ENCODE results near the gene OR6C76.
"Not testable (repeated sequence)": the region's sequence is repeated elsewhere in the genome, so short reads cannot be mapped to it uniquely, and the experiment has no call there.

OR6C76 gene

GRCh38 chr12:55446326-55446725 lies 20.3 kb downstream of the OR6C76 start:
- Histone ChIP-seq H3K56ac (ENCODE audit: low read length) (no peak overlapping the region), H3K27ac (ENCODE audit: low read depth, low read length) (no peak overlapping the region), H4K8ac (ENCODE audit: low read depth, low read length) (no peak overlapping the region), H3K79me1 (ENCODE audit: low read length) (no peaks in the 10 kb centered on the region), H2BK15ac (replicated peaks; ENCODE audit: low read depth) (no peak overlapping the region), H3K4ac (ENCODE audit: low read depth, low read length) (no peak overlapping the region), H3K9ac (ENCODE audit: low read length) (no peak overlapping the region), H3K23ac (ENCODE audit: low read length) (no peak overlapping the region), H2BK5ac (ENCODE audit: low read length) (no peak overlapping the region), H3K4me2 (ENCODE audit: low read length) (no peak overlapping the region), H3K18ac (ENCODE audit: low read length) (no peak overlapping the region), H3K79me2 (ENCODE audit: control insufficient read depth, insufficient read depth, low read length) (no peaks in the 10 kb centered on the region), H3K27me3 (ENCODE audit: insufficient read depth, low read length, poor library complexity) (no peaks in the 10 kb centered on the region), H3K4me3 (ENCODE audit: low read length) (no peak overlapping the region), H4K5ac (ENCODE audit: low read length) (no peak overlapping the region), H3K4me1 (ENCODE audit: control insufficient read depth, low read depth, low read length) (no peaks in the 10 kb centered on the region), H2AK5ac (ENCODE audit: low read length) (no peak overlapping the region), H2BK120ac (ENCODE audit: low read depth, low read length) (no peak overlapping the region), H3K36me3 (ENCODE audit: control insufficient read depth, insufficient read depth, low read length) (no peaks in the 10 kb centered on the region)
- WGBS (ENCODE audit: extremely low coverage, insufficient coverage, low lambda C conversion rate), result no CpG with 5 or more reads among the region's 5 CpGs
- DNase-seq, result peak; percentile 11

- Histone ChIP-seq H2AK5ac (ENCODE audit: low read length) (no peak overlapping the region), H3K9ac (ENCODE audit: low read length) (no peak overlapping the region), H3K27ac (ENCODE audit: low read depth, low read length) (no peak overlapping the region), H3K4ac (ENCODE audit: low read depth, low read length) (no peak overlapping the region), H4K8ac (ENCODE audit: low read depth, low read length) (no peak overlapping the region), H2BK15ac (replicated peaks; ENCODE audit: low read depth) (no peak overlapping the region), H3K18ac (ENCODE audit: low read length) (no peak overlapping the region), H3K4me3 (ENCODE audit: low read length) (no peak overlapping the region), H3K56ac (ENCODE audit: low read length) (no peak overlapping the region), H3K23ac (ENCODE audit: low read length) (no peak overlapping the region), H2BK120ac (ENCODE audit: low read depth, low read length) (no peak overlapping the region), H3K36me3 (ENCODE audit: control insufficient read depth, insufficient read depth, low read length) (no peaks in the 10 kb centered on the region), H3K4me1 (ENCODE audit: control insufficient read depth, low read depth, low read length) (no peaks in the 10 kb centered on the region), H3K4me2 (ENCODE audit: low read length) (no peak overlapping the region), H3K79me2 (ENCODE audit: control insufficient read depth, insufficient read depth, low read length) (no peaks in the 10 kb centered on the region), H2BK5ac (ENCODE audit: low read length) (no peak overlapping the region), H3K79me1 (ENCODE audit: low read length) (no peaks in the 10 kb centered on the region), H3K27me3 (ENCODE audit: insufficient read depth, low read length, poor library complexity) (no peaks in the 10 kb centered on the region), H4K5ac (ENCODE audit: low read length) (no peak overlapping the region)
- no peak for DNase-seq
These were observed 22.8 kb downstream of the OR6C76 start for GRCh38 chr12:55448825-55449224.

- H3K9ac ChIP-seq (ENCODE audit: low read length); H3K27me3 ChIP-seq (ENCODE audit: insufficient read depth, low read length, poor library complexity); H2AK5ac ChIP-seq (ENCODE audit: low read length); H2BK5ac ChIP-seq (ENCODE audit: low read length); H3K4me1 ChIP-seq (ENCODE audit: control insufficient read depth, low read depth, low read length); H3K4ac ChIP-seq (ENCODE audit: low read depth, low read length); H3K56ac ChIP-seq (ENCODE audit: low read length); H3K79me2 ChIP-seq (ENCODE audit: control insufficient read depth, insufficient read depth, low read length); H3K4me2 ChIP-seq (ENCODE audit: low read length); H3K36me3 ChIP-seq (ENCODE audit: control insufficient read depth, insufficient read depth, low read length); DNase-seq; H2BK15ac ChIP-seq (replicated peaks; ENCODE audit: low read depth); H3K79me1 ChIP-seq (ENCODE audit: low read length); H3K27ac ChIP-seq (ENCODE audit: low read depth, low read length); H3K18ac ChIP-seq (ENCODE audit: low read length); H2BK120ac ChIP-seq (ENCODE audit: low read depth, low read length); H3K4me3 ChIP-seq (ENCODE audit: low read length); H3K23ac ChIP-seq (ENCODE audit: low read length); H4K5ac ChIP-seq (ENCODE audit: low read length); H4K8ac ChIP-seq (ENCODE audit: low read depth, low read length): not testable (repeated sequence)
- no CpG with 5 or more reads among the region's 1 CpG for WGBS (ENCODE audit: extremely low coverage, insufficient coverage, low lambda C conversion rate)
These were observed 38.9 kb downstream of the OR6C76 start for GRCh38 chr12:55464926-55465325.

GRCh38 chr12:55467836-55468235 lies 41.8 kb downstream of the OR6C76 start:
- Histone ChIP-seq H3K4me2 (ENCODE audit: low read length) (no peak overlapping the region), H4K8ac (ENCODE audit: low read depth, low read length) (no peak overlapping the region), H3K27me3 (ENCODE audit: insufficient read depth, low read length, poor library complexity) (no peaks in the 10 kb centered on the region), H3K4ac (ENCODE audit: low read depth, low read length) (no peak overlapping the region), H2BK120ac (ENCODE audit: low read depth, low read length) (no peak overlapping the region), H3K27ac (ENCODE audit: low read depth, low read length) (no peak overlapping the region), H3K4me3 (ENCODE audit: low read length) (no peak overlapping the region), H3K56ac (ENCODE audit: low read length) (no peak overlapping the region), H3K18ac (ENCODE audit: low read length) (no peak overlapping the region), H3K23ac (ENCODE audit: low read length) (no peak overlapping the region), H3K79me1 (ENCODE audit: low read length) (no peaks in the 10 kb centered on the region), H3K9ac (ENCODE audit: low read length) (no peak overlapping the region), H4K5ac (ENCODE audit: low read length) (no peak overlapping the region), H2BK5ac (ENCODE audit: low read length) (no peak overlapping the region), H3K4me1 (ENCODE audit: control insufficient read depth, low read depth, low read length) (peaks cover 2% of the 10 kb centered on the region), H2AK5ac (ENCODE audit: low read length) (no peak overlapping the region), H3K79me2 (ENCODE audit: control insufficient read depth, insufficient read depth, low read length) (no peaks in the 10 kb centered on the region), H3K36me3 (ENCODE audit: control insufficient read depth, insufficient read depth, low read length) (no peaks in the 10 kb centered on the region), H2BK15ac (replicated peaks; ENCODE audit: low read depth) (no peak overlapping the region)
- WGBS (ENCODE audit: extremely low coverage, insufficient coverage, low lambda C conversion rate), result no CpG with 5 or more reads among the region's 2 CpGs
- no peak for DNase-seq

GRCh38 chr12:55469291-55469690 lies 43.2 kb downstream of the OR6C76 start:
- no peak overlapping the region for H3K18ac ChIP-seq (ENCODE audit: low read length)
- no peak overlapping the region for H2BK15ac ChIP-seq (replicated peaks; ENCODE audit: low read depth)
- H3K56ac ChIP-seq (ENCODE audit: low read length), result no peak overlapping the region
- no peak overlapping the region for H3K9ac ChIP-seq (ENCODE audit: low read length)
- peaks cover 2% of the 10 kb centered on the region for H3K4me1 ChIP-seq (ENCODE audit: control insufficient read depth, low read depth, low read length)
- no peak overlapping the region for H3K27ac ChIP-seq (ENCODE audit: low read depth, low read length)
- H3K27me3 ChIP-seq (ENCODE audit: insufficient read depth, low read length, poor library complexity), result no peaks in the 10 kb centered on the region
- H4K8ac ChIP-seq (ENCODE audit: low read depth, low read length), result no peak overlapping the region
- DNase-seq, result no peak
- H3K36me3 ChIP-seq (ENCODE audit: control insufficient read depth, insufficient read depth, low read length), result no peaks in the 10 kb centered on the region
- H2BK5ac ChIP-seq (ENCODE audit: low read length), result no peak overlapping the region
- no peak overlapping the region for H3K4me2 ChIP-seq (ENCODE audit: low read length)
- WGBS (ENCODE audit: extremely low coverage, insufficient coverage, low lambda C conversion rate), result no CpG with 5 or more reads among the region's 2 CpGs
- H3K79me2 ChIP-seq (ENCODE audit: control insufficient read depth, insufficient read depth, low read length), result no peaks in the 10 kb centered on the region
- no peak overlapping the region for H2AK5ac ChIP-seq (ENCODE audit: low read length)
- H3K79me1 ChIP-seq (ENCODE audit: low read length), result no peaks in the 10 kb centered on the region
- H3K4me3 ChIP-seq (ENCODE audit: low read length), result no peak overlapping the region
- H4K5ac ChIP-seq (ENCODE audit: low read length), result no peak overlapping the region
- H3K23ac ChIP-seq (ENCODE audit: low read length), result no peak overlapping the region
- H3K4ac ChIP-seq (ENCODE audit: low read depth, low read length), result no peak overlapping the region
- no peak overlapping the region for H2BK120ac ChIP-seq (ENCODE audit: low read depth, low read length)

GRCh38 chr12:55470088-55470829 lies 44.2 kb downstream of the OR6C76 start, which contains the start of gene OR6C70:
OR6C70 (minus strand) TSS chr12:55470138; CDS start chr12:55470138, 0 bp downstream.
- H2AK5ac ChIP-seq (ENCODE audit: low read length), result no peak within 1 kb of the TSS
- H2BK15ac ChIP-seq (replicated peaks; ENCODE audit: low read depth), result no peak within 1 kb of the TSS
- H3K4me1 ChIP-seq (ENCODE audit: control insufficient read depth, low read depth, low read length), result peaks cover 2% of the 10 kb centered on the region
- no peaks in the 10 kb centered on the region for H3K79me2 ChIP-seq (ENCODE audit: control insufficient read depth, insufficient read depth, low read length)
- no peaks in the 10 kb centered on the region for H3K36me3 ChIP-seq (ENCODE audit: control insufficient read depth, insufficient read depth, low read length)
- H2BK120ac ChIP-seq (ENCODE audit: low read depth, low read length), result no peak within 1 kb of the TSS
- no peaks in the 10 kb centered on the region for H3K27me3 ChIP-seq (ENCODE audit: insufficient read depth, low read length, poor library complexity)
- no peaks in the 10 kb centered on the region for H3K79me1 ChIP-seq (ENCODE audit: low read length)
- H3K18ac ChIP-seq (ENCODE audit: low read length), result no peak within 1 kb of the TSS
- no peak within 1 kb of the TSS for H4K8ac ChIP-seq (ENCODE audit: low read depth, low read length)
- no peak within 1 kb of the TSS for H3K56ac ChIP-seq (ENCODE audit: low read length)
- no peak within 1 kb of the TSS for H4K5ac ChIP-seq (ENCODE audit: low read length)
- no peak within 1 kb of the TSS for H3K4ac ChIP-seq (ENCODE audit: low read depth, low read length)
- H3K27ac ChIP-seq (ENCODE audit: low read depth, low read length), result no peak within 1 kb of the TSS
- no CpG with 5 or more reads among the region's 3 CpGs for WGBS (ENCODE audit: extremely low coverage, insufficient coverage, low lambda C conversion rate)
- no peak within 1 kb of the TSS for H3K9ac ChIP-seq (ENCODE audit: low read length)
- DNase-seq, result peak; percentile 48
- H3K4me3 ChIP-seq (ENCODE audit: low read length), result no peak within 1 kb of the TSS
- no peak within 1 kb of the TSS for H3K23ac ChIP-seq (ENCODE audit: low read length)
- H3K4me2 ChIP-seq (ENCODE audit: low read length), result no peak within 1 kb of the TSS
- H2BK5ac ChIP-seq (ENCODE audit: low read length), result no peak within 1 kb of the TSS
